Kidney (tissue), 14 donors: Measurements from ENCODE around the gene SNX10. TPM values are rescaled to one million over a fixed set of nuclear protein-coding genes. Genes with fewer than 3 reads are reported as not detected.

ENCODE experiments used
- DNase-seq, 5 donors: peaks; one replicate each; pipeline ENCODE4 v3.0.0-alpha.2; 2013 to 2020
- FAIRE-seq: peaks from 2 replicates; lab custom pipeline; 2012; peaks lifted over from hg19 to GRCh38; lab: Jason Lieb, UNC
- H3K27ac ChIP-seq, 2 donors: one replicate each; pipeline ENCODE4 v1.7.0; 2013; ENCODE audit warnings: low read depth in 2 of 2, low read length in 2 of 2, inconsistent platforms in 1 of 2
- H3K27me3 ChIP-seq: one replicate; pipeline ENCODE4 v1.7.1; 2013; ENCODE audit warnings: low read length, inconsistent platforms; ENCODE audit not compliant: control insufficient read depth, insufficient read depth
- H3K36me3 ChIP-seq, 3 donors: one replicate each; pipeline versions ENCODE4 v1.7.0 to v1.7.1; 2013; ENCODE audit warnings: low read length in 3 of 3, control low read depth in 1 of 3, inconsistent platforms in 1 of 3; ENCODE audit not compliant: insufficient read depth in 3 of 3, control insufficient read depth in 2 of 3
- H3K4me1 ChIP-seq, 3 donors: one replicate each; pipeline versions ENCODE4 v1.7.0 to v1.7.1; 2013; ENCODE audit warnings: low read length in 3 of 3, inconsistent platforms in 1 of 3, low read depth in 1 of 3; ENCODE audit not compliant: control insufficient read depth in 2 of 3, insufficient read depth in 2 of 3
- H3K4me3 ChIP-seq, 3 donors: one replicate each; pipeline versions ENCODE4 v1.7.0 to v1.8.1; 2013; ENCODE audit warnings: low read length in 3 of 3, control low read depth in 1 of 3, inconsistent platforms in 1 of 3
- H3K9ac ChIP-seq, 3 donors: one replicate each; pipeline versions ENCODE4 v1.7.0 to v1.7.1; 2013; ENCODE audit warnings: low read length in 3 of 3, control low read depth in 1 of 3, inconsistent platforms in 1 of 3
- H3K9me3 ChIP-seq, 3 donors: one replicate each; pipeline versions ENCODE4 v1.7.0 to v1.7.1; 2013; ENCODE audit warnings: low read length in 3 of 3, control low read depth in 1 of 3, inconsistent platforms in 1 of 3; ENCODE audit not compliant: control insufficient read depth in 2 of 3, insufficient read depth in 1 of 3
- CTCF ChIP-seq: IDR thresholded peaks from 3 replicates; pipeline ENCODE4 v1.5.1; 2012; ENCODE audit warnings: mild to moderate bottlenecking, moderate library complexity, borderline replicate concordance; ENCODE audit not compliant: insufficient read depth; ENCODE audit errors: extremely low read depth
- intact Hi-C: fragments of 100-400 bp; cut with DNase I; formaldehyde crosslinking; loops from one replicate; pipeline ENCODE4 v1.11.1; 2022
- polyA plus RNA-seq: library from polyadenylated mRNA; stranded (reverse); fragments of 350-450 nt; fragmentation: Illumina TruSeq; extraction: RNeasy Lipid Tissue Mini Kit (QIAGEN cat#74804); gene quantifications from one replicate; pipeline ENCODE4 v1.2.3, GENCODE V29; 2014; ENCODE audit warnings: low read depth, low replicate concordance; ENCODE audit not compliant: insufficient read depth
- total RNA-seq: library from RNA; stranded (reverse); fragmentation: NEBNext Ultra II Directional; extraction: Animal tissue kit (Norgen Biotek cat#: 25700); gene quantifications from one replicate; pipeline ENCODE4 v1.2.1, GENCODE V29; 2021
- donor health status: control.
- donor health status: control.
- donor health status: control.
- donor health status: control.
- donor health status: control.
- donor health status: DM: yes; HTN: yes; CAD: no.
- donor health status: Normal renal cell carcinoma (clear cell type).

SNX10 gene
- total and polyA plus RNA-seq, 2 donors from 2014 or later, result 30.1 to 72.0 TPM

- Histone ChIP-seq H3K4me1 (no peaks in the 10 kb centered on the region), H3K4me3 (no peak overlapping the region), H3K9me3 (no peaks in the 10 kb centered on the region), H3K27ac (no peak overlapping the region), H3K9ac (no peak overlapping the region), H3K36me3 (no peaks in the 10 kb centered on the region), H3K27me3 (no peaks in the 10 kb centered on the region)
- TF ChIP-seq CTCF, result no peak
- FAIRE-seq, result no peak
- DNase-seq, result peak in 1 of 5 donors; percentile 27
- intact Hi-C loops, result no loop called here
Measured at GRCh38 chr7:26357799-26358151, 66.1 kb downstream of the SNX10 start.

GRCh38 chr7:26360650-26361049, 69.0 kb downstream of the SNX10 start:
- intact Hi-C loops, result loop anchor here (10.0 kb wide), 2 partner anchors 266 to 466 kb away; no protein-coding TSS in a partner anchor
- H3K27ac ChIP-seq, result no peak overlapping the region

GRCh38 chr7:26361637-26362036, 70.0 kb downstream of the SNX10 start:
- Histone ChIP-seq H3K36me3 (peaks cover 0 to 5% (median 0%) of the 10 kb centered on the region in 3 donors), H3K9me3 (no peaks in the 10 kb centered on the region), H3K27me3 (no peaks in the 10 kb centered on the region), H3K4me1 (peaks cover 3 to 8% (median 8%) of the 10 kb centered on the region in 3 donors), H3K4me3 (no peak overlapping the region), H3K27ac (no peak overlapping the region), H3K9ac (no peak overlapping the region)
- DNase-seq, result no peak
- TF ChIP-seq CTCF, result no peak
- intact Hi-C loops, result loop anchor here (10.0 kb wide), 2 partner anchors 267 to 467 kb away; no protein-coding TSS in a partner anchor
- no peak for FAIRE-seq

More at GRCh38 chr7:26360650-26361049, 69.0 kb downstream of the SNX10 start:
- no peaks in the 10 kb centered on the region for H3K9me3 ChIP-seq
- H3K27me3 ChIP-seq, result no peaks in the 10 kb centered on the region
- peaks cover 0 to 2% (median 0%) of the 10 kb centered on the region in 3 donors for H3K36me3 ChIP-seq
- TF ChIP-seq CTCF, result no peak
- DNase-seq, result no peak
- peaks cover under 1 to 4% (median 2%) of the 10 kb centered on the region in 3 donors for H3K4me1 ChIP-seq
- no peak for FAIRE-seq
- no peak overlapping the region for H3K4me3 ChIP-seq
- no peak overlapping the region for H3K9ac ChIP-seq

GRCh38 chr7:26363465-26363864, 71.8 kb downstream of the SNX10 start:
- intact Hi-C loops, result loop anchor here (10.0 kb wide), 2 partner anchors 269 to 469 kb away; no protein-coding TSS in a partner anchor
- no peak overlapping the region for H3K9ac ChIP-seq
- no peak overlapping the region for H3K27ac ChIP-seq
- TF ChIP-seq CTCF, result no peak
- H3K36me3 ChIP-seq, result peaks cover 0 to 7% (median 0%) of the 10 kb centered on the region in 3 donors
- H3K4me3 ChIP-seq, result no peak overlapping the region
- no peak for DNase-seq
- no peak for FAIRE-seq
- peaks cover 3 to 16% (median 15%) of the 10 kb centered on the region in 3 donors for H3K4me1 ChIP-seq
- no peaks in the 10 kb centered on the region for H3K27me3 ChIP-seq
- H3K9me3 ChIP-seq, result no peaks in the 10 kb centered on the region
